ENCODE measurements around the gene SYT1. TPM values are rescaled to one million over a fixed set of nuclear protein-coding genes. Genes with fewer than 3 reads are reported as not detected.

The SYT1 gene
- total and polyA plus RNA-seq, 2 of the 4 experiments (the other 2 are of a cell fraction) = 2.8 to 3.0 TPM

DNA sequence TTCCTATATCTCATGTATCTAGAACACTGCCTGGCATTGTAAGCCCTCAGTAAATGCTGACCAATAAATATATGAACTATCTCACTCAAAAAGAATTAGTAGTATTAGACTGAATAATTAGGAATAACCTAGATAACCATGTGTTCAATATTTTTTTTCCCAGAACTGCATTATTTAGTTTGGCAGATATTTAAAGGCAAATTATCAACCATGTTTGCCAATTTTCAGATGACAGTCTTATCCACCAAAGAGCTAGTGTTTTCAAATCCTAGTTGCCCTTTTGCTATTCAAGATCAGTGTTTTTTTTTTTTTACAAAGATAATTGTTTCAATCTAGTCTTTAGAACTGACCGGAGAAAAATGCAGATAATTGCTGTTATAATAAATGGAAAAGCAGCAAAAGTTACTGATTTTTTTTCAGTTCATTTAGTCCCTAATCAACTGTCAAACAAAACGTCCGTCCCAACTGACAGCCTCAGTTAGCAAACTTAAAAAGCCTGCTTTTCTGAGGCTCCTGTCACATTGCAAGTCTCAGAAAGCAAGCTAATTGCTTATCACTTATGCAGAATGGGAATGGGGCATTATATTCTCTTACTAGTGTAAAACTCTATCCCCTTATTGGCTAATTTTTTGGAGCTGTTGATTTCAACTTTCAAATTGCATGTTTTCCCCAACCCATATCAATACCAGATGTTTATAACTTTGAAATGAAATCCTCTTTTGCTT lies 623.0 kb downstream of the SYT1 start:
- ChIA-PET POLR2A (ENCODE audit: unreplicated experiment) (no interaction called here), CTCF (no interaction called here)
- intact Hi-C loops (cut with micrococcal nuclease) = no loop called here

More for the DNA sequence above, 623.0 kb downstream of the SYT1 start:
- Histone ChIP-seq H3K4me1 (ENCODE audit: control insufficient read depth, insufficient read depth, low read length) (no peaks in the 10 kb centered on the region), H3K4me3 (ENCODE audit: insufficient read depth, low read depth, low read length) (no peak overlapping the region), H2BK20ac (ENCODE audit: low read depth, low read length) (no peak overlapping the region), H3K9ac (ENCODE audit: low read depth, low read length) (no peak overlapping the region), H2BK120ac (ENCODE audit: low read depth, low read length) (no peak overlapping the region), H3K23ac (ENCODE audit: low read depth, low read length) (no peak overlapping the region), H4K91ac (ENCODE audit: insufficient read depth, low read depth, low read length) (no peak overlapping the region), H4K5ac (ENCODE audit: low read depth, low read length) (no peak overlapping the region), H4K20me1 (ENCODE audit: insufficient read depth, low read length) (no peaks in the 10 kb centered on the region), H3K18ac (ENCODE audit: low read depth, low read length) (no peak overlapping the region), H2AK5ac (ENCODE audit: low read depth, low read length) (no peak overlapping the region), H3K4me2 (ENCODE audit: low read depth, low read length) (no peak overlapping the region), H2BK15ac (ENCODE audit: low read depth, low read length) (no peak overlapping the region), H3K27me3 (ENCODE audit: control insufficient read depth, insufficient read depth, low read length) (no peaks in the 10 kb centered on the region), H2AFZ (replicated peaks; ENCODE audit: low read length, poor library complexity) (no peak overlapping the region), H4K8ac (ENCODE audit: low read depth in 2 of 2, low read length in 2 of 2) (no peak overlapping the region), H3K56ac (ENCODE audit: extremely low read depth, insufficient read depth, low read length) (no peak overlapping the region), H3K9me3 (ENCODE audit: control insufficient read depth, insufficient read depth, low read length) (no peaks in the 10 kb centered on the region), H3K36me3 (ENCODE audit: control insufficient read depth, insufficient read depth, low read length) (no peaks in the 10 kb centered on the region), H2BK5ac (ENCODE audit: low read depth, low read length, poor library complexity, severe bottlenecking) (no peak overlapping the region), H3K9me1 (ENCODE audit: insufficient read depth, low read length) (no peaks in the 10 kb centered on the region), H3K79me1 (ENCODE audit: low read depth in 1 of 2, low read length in 2 of 2) (no peaks in the 10 kb centered on the region), H3K4ac (ENCODE audit: low read depth, low read length) (no peak overlapping the region), H2AK9ac (replicated peaks; ENCODE audit: low read depth, low read length, poor library complexity) (no peak overlapping the region), H3K14ac (replicated peaks; ENCODE audit: low read depth, low read length) (no peak overlapping the region), H3K27ac (ENCODE audit: insufficient read depth, low read length) (no peak overlapping the region)
- ATAC-seq (ENCODE audit: low read depth) = no peak
- TF ChIP-seq MAZ (IDR thresholded peaks at IDR 0.05; ENCODE audit: borderline replicate concordance, low read depth, low read length) (no peak), MXI1 (IDR thresholded peaks at IDR 0.05; ENCODE audit: borderline replicate concordance, low read depth, low read length) (no peak), FOS (IDR thresholded peaks at IDR 0.05; ENCODE audit: low read depth, low read length) (no peak), SMC3 (IDR thresholded peaks at IDR 0.05; ENCODE audit: low read depth, low read length) (no peak)
- no TSS peak for BruUV-seq (replicated peaks)
- WGBS, 2 experiments (ENCODE audit: extremely low coverage in 2 of 2, insufficient read length in 1 of 2) = no CpG with 5 or more reads among the region's 3 CpGs
- in situ Hi-C loops (cut with MboI; ENCODE audit: low sequenced_read_pairs) (no loop called here), dilution Hi-C loops (cut with HindIII; ENCODE audit: low sequenced_read_pairs, unreplicated experiment) (no loop called here)
- DNase-seq = no peak

Small RNA genes within 50 kb of the gene (microRNA-seq; reads per million reads assigned to microRNA genes)
- 0 to 7.2 reads per million in 2 experiments for gene MIR1252 (ENCODE audit: insufficient read depth in 1 of 2, insufficient read length in 1 of 2, unreplicated experiment in 1 of 2)

Small RNA genes within 50 kb of the gene (small RNA-seq; reads per million reads assigned to genes)
- gene MIR1252 = 0 to 2.0 (median 0) reads per million in 5 experiments
